HCT116 (cell line): ENCODE data around the gene MYLK.

Experiments
- CTCF ChIP-seq, 3 experiments: fragments of 200-600 bp in 1 of 3; sonication (generic) in 1 of 3; IDR thresholded peaks in 2 of 3; conservative IDR thresholded peaks in 1 of 3; 2 replicates each; pipeline ENCODE4 v1.5.1; 2012 to 2017; ENCODE audit warnings: low read depth in 2 of 3, low read length in 2 of 3, antibody characterized with exemption in 1 of 3, borderline replicate concordance in 1 of 3, control low read depth in 1 of 3, mild to moderate bottlenecking in 1 of 3, mixed read lengths in 1 of 3, mixed run types in 1 of 3, moderate library complexity in 1 of 3; ENCODE audit not compliant: insufficient read depth in 1 of 3
- EZH2phosphoT487 ChIP-seq: fragments of 200-600 bp; IDR thresholded peaks from 2 replicates; pipeline ENCODE4 v1.6.1; 2018; ENCODE audit warnings: antibody characterized with exemption, borderline replicate concordance
- POLR2A ChIP-seq: IDR thresholded peaks from 2 replicates; pipeline ENCODE4 v1.7.0; 2011; ENCODE audit warnings: borderline replicate concordance; ENCODE audit not compliant: insufficient read depth, insufficient read length; ENCODE audit errors: extremely low read depth
- SP1 ChIP-seq: IDR thresholded peaks from 2 replicates; pipeline ENCODE4 v1.6.1; 2012; ENCODE audit warnings: low read depth

GRCh38 chr3:123733341-123733740 is 150.8 kb downstream of the MYLK start:
- TF ChIP-seq CTCF (IDR thresholded peaks at IDR 0.05 in 2 of 3, conservative IDR thresholded peaks at IDR 0.05 in 1 of 3; ENCODE audit: borderline replicate concordance in 1 of 3, insufficient read depth in 1 of 3, low read depth in 2 of 3, low read length in 2 of 3) (no peak), POLR2A (no peak), SP1 (no peak), EZH2phosphoT487 (no peak)
